Stimulated activated CD8-positive, alpha-beta memory T cell treated with anti-CD3 and anti-CD28 coated beads, Interleukin-7, amount 100 ng/mL, for 48 hours (primary cell): ENCODE data around the gene OGDH.
"Not testable (repeated sequence)": the region's sequence is repeated elsewhere in the genome, so short reads cannot be mapped to it uniquely, and the experiment has no call there.

Experiments used
- DNase-seq, 2 donors: peaks; one replicate each; pipeline ENCODE4 v3.0.0-alpha.2; 2020; ENCODE audit warnings: low read depth in 1 of 2; ENCODE audit errors: extremely low read depth in 1 of 2

The OGDH gene

GRCh38 chr7:44580945-44581878, 25.2 kb upstream of the OGDH start:
- DNase-seq: peak in 1 of 2 donors; percentile 31

GRCh38 chr7:44581879-44582603, 24.4 kb upstream of the OGDH start, which contains the start of gene TMED4:
Gene TMED4 (minus strand): TSS chr7:44582231. CDS start chr7:44582206, 25 bp downstream.
- peak; percentile 100 for DNase-seq

DNA sequence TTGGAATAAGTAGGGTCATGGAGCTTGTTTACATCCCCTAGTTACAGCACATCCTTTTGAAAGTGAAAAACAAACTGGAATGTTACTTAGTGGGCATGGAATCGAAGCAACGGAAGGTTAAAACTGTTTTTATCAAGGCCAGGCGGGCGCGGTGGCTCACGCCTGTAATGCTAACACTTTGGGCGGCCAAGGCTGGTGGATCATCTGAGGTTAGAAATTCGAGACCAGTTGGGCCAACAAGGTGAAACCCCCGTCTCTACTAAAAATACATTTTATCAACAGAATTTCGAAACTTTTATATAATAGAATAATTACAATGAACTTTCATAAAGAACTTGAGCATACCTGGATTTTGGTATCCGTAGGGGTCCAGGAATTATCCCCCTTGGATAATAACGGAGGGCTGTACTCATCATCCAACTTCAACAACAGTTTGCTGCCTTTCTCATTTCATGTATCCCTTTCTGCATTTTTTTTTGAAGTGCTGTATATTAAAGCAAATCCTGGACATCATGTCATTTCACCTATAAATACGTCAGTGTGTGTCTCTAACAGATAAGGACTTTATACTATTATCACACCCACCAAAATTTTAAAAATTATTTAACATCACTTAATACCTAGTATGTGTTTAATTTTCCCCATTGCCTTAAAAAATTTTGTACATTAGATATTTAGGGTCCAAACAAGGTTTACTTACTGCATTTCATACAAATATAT, 23.1 kb upstream of the OGDH start:
- no peak for DNase-seq

DNA sequence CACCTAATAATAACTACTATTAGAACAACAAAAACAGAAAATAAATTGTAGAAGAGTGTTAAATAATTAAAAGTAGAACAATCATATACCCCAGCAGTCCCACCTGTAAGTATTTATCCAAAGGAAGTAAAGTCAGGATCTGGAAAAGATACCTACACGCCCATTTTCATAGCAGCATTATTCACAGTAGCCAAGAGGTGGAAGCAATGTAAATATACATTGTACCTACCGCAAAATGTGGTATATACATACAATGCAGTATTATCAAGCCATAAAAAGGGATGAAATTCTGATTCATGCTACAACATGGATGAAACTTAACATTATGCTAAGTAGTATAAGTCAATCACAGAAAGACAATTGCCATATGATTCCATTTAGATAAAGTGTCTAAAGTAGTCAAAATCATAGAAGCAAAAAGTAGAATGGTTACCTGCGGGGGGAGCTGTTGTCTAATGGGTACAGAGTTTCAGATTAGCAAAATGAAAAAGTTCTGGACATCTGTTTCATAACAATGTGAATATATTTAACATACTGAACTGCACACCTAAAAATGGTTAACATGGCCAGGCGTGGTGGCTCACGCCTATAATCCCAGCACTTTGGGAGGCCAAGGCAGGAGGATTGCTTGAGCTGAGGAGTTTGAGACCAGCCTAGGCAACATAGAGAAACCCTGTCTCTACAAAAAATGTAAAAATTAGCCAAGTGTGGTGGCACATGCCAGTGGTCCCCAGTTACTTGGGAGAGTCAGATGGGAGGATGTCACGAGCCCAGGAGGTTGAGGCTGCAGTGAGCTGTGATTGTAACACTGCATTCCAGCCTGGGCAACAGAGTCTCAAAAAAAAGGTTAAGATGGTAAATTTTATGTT, 18.4 kb upstream of the OGDH start:
- DNase-seq: no peak

DNA sequence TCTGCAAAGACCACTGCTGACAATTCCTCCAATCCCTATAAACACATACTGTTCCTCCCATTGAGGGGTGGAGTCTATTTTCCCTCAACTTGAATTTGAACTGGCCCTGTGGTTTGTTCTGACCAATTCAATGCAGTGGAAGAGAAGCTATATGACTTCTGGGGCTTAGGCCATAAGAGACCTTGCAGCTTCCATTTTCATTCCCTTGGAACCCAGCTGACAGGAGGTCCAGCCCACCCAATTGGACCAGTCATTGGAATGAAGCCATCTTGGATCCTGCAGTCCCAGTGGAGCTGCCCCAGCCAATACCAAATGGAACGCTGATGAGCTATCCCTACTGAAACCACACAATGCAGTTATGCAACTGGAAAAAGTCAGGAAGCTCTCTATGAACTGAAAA, 15.5 kb upstream of the OGDH start:
- no peak for DNase-seq

GRCh38 chr7:44595934-44596635, 10.3 kb upstream of the OGDH start:
- no peak for DNase-seq

DNA sequence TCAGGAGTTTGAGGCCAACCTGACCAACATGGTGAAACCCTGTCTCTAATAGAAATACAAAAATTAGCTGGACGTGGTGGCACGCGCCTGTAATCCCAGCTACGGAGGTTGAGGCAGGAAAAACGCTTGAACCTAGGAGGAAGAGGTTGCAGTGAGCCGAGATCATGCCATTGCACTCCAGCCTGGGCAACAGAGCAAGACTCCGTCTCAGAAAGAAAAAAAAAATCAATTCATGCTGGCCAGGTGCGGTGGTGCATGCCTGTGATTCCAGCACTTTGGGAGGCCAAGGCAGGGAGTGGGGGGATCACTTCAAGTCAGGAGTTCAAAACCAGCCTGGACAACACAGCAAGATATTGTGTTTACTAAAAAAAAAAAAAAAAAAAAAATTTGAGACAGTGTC, 9.2 kb upstream of the OGDH start:
- not testable (repeated sequence) for DNase-seq

DNA sequence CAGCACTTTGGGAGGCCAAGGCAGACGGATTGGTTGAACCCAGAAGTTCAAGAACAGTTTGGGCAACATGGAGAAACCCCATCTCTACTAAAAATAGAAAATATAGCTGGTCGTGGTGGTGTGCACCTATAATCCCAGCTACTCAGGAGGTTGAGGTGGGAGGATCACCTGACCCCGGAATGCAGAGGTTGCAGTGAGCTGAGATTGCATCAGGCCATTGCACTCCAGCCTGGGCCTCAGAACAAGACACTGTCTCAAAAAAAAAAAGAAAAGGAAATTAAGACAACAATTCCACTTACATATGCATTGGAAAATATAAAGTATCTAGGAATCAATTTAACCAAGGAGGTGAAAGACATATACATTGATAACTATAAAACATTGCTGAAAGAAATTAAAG, 7.2 kb upstream of the OGDH start:
- no peak for DNase-seq

- DNase-seq: no peak
Measured at GRCh38 chr7:44602576-44602910, 3.9 kb upstream of the OGDH start.

DNA sequence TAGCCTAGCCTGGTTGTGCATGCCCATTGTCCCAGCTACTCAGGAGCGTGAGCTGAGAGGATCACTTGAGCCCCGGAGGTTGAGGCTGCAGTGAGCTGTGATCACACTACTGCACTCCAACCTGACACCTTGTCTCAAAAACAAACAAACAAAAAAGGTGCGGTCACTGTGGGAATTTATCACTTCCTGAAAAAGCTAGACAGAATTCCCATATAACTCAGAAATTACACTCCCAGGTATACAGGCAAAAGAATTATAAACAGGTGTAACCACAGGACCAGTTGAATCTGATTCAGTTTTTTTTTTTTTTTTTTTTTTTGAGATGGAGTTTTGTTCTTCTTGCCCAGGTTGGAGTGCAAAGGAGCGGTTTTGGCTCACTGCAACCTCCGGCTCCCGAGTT, 3.2 kb upstream of the OGDH start:
- DNase-seq: no peak

- no peak for DNase-seq
Measured at GRCh38 chr7:44604941-44605340, 1.5 kb upstream of the OGDH start.

- no peak for DNase-seq
Measured at GRCh38 chr7:44607141-44608068, 978 bp downstream of the OGDH start.

DNA sequence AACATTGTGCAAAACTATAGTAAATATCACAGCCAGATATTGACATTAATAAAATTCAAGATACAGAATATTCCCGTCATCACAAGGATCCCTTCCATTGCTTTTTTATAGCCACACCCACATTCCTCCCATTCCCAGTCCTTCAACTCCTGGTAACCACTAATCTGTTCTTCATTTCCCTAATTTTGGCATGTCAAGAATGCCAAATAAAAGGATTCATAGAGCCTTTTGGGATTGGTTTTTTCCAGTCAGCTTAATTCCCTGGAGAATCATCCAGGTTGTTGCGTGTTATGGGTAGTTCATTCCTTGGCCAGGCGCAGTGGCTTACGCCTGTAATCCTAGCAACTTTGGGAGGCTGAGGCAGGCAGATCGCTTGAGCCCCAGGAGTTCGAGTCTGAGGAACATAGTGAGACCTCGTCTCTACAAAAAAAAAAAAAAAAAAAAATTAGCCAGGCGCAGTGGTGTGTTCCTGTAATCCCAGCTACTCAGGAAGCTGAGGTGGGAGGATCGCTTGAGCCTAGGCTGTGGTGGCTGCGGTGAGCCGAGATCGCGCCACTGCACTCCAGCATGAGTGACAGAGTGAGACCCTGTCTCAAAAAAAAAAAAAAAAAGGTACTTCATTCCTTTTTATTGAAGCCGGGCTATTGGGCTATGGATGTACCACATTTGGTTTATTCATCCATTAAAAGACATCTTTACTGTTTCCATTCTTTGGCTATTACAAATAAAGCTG, 2.7 kb downstream of the OGDH start:
- DNase-seq: no peak

GRCh38 chr7:44609829-44610228, 3.4 kb downstream of the OGDH start:
- DNase-seq: no peak

DNA sequence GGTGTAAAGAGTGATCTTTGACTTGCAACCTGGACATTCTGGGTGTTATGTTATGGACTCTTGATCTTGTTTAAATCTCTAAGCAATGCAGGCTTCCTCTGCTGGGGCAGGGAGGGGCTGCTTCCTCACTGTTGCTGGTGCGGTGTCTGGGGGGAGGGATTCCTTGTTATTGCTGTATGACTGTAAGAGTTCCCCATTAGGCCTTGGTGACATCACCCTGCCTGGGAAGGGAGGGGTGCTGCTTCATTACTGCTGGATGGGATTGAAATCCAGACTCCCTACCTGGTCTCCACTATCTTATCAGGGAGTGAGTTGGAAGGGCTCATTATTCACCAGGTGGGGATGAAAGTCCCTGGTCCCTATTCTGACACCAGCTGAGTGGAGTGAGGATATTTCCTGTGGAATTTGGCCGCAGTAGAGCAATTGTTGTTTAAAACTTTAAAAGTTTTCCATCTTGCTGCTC, 8.8 kb downstream of the OGDH start:
- no peak for DNase-seq

DNA sequence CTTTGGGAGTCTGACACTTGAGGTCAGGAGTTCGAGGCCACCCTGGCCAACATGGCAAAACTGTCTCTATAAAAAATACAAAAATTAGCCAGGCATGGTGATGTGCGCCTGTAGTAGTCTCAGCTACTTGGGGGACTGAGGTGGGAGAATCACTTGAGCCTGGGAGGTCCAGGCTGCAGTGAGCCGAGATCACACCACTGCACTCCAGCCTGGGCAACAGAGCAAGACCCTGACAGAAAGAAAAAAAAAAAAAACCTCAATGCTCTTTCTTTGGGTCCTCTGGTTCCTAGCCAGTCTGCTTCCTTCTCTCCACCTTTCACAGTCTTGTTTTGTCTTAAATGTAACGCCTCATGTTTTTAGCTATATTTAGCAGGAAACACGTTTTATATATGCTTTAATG, 9.4 kb downstream of the OGDH start:
- DNase-seq: no peak

GRCh38 chr7:44616545-44616944, 10.1 kb downstream of the OGDH start:
- no peak for DNase-seq
